ENCODE measurements around the gene USP6NL. TPM values are rescaled to one million over a fixed set of nuclear protein-coding genes. Genes with fewer than 3 reads are reported as not detected.
"Not testable (repeated sequence)": the region's sequence is repeated elsewhere in the genome, so short reads cannot be mapped to it uniquely, and the experiment has no call there.

The USP6NL gene
- total RNA-seq = 37.8 TPM

DNA sequence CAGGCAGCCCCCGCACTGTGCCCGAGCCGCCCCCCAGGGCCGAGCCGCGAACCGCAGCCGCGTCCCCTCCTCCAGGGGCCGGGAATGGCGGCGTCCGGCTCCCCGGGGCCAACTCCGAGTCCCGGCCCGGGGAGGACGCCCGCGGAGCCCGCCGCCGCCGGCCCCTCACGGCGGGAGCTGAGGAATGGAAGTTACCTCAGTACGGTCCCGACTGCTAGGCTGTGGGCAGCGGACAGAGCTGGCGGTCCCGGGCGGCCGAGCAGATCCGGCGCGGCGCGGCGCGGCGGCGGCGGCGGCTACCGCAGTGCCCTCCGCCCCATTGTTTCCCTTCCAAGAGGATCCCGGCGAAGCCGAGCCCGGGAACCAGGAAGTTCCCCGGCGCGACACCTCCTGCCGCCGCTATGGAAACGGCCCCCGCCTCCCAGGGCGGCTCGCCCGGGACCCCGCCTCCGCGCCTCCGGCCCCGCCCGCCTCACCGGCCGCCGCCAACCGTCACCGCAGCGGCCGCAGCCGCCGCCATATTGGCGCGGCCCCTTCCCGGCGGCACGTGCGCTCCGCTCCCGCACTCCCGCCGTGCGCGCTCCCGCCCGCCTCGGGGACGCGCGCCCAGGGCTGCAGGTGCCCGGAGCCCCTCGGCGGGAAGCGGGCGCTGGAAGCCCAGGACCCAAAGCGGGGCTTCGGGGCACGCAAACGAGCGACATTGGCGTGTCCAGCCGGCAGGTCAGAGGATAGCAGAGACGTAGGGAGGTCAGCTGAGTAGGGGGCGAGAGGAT, at the start of gene USP6NL:
Gene USP6NL (minus strand): TSS at position 403 of the 773 bp plus-strand sequence. CDS start 14,016 bp downstream, outside the sequence.
- ATAC-seq = peak; percentile 96
- intact Hi-C loops (cut with DNase I) = loop anchor here (10.0 kb wide), 1 partner anchor 77 kb away; no protein-coding TSS in a partner anchor
- peak; percentile 95 for DNase-seq (ENCODE audit: low spot score)

DNA sequence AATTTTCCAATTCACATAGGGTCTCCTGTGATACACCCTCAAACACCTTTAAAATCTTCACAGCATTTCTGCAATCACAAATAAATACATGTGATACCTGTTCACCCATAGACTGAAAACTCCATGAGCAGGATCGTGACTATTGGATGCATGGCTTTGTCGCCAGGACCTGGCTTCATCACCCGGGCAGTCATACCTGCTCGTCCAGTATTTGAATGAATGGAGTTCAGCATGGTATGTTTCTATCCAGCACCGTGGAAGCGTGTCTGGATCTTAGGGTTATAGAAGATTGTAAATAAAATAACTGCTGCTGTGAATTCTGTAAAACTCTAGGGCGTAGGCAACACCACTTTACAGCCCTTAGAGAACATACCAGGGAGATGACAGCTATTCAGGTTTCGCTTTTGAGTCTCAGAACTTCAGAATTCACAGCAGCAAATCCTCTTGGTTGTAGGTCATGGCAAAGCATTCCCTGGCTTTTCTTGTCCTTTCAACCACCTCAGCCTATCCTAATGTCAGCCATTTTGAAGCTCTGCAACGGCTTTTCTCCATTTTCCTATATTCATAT, 47.4 kb upstream of the USP6NL start:
- intact Hi-C loops (cut with DNase I) = no loop called here
- ATAC-seq = no peak
- no peak for DNase-seq (ENCODE audit: low spot score)

DNA sequence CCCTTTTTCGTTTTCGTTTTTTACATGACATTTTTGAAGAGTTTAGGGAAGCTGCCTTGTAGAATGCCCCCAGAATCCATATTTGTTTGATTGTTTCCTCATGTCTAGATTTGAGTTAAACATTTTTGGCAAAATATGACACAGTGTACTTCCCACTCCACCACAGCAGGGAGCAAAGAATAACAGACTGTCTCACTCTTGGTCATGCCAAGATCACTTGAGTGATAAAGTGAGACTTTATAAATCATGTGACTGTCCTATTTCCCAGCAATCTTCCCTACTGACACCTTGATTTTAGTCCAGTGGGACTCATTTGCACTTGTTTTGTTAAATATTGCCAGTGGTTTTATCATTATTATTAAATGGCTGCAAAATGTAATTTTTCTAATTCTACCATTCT, 44.4 kb upstream of the USP6NL start:
- DNase-seq (ENCODE audit: low spot score) = no peak
- ATAC-seq = peak; percentile 34
- intact Hi-C loops (cut with DNase I) = no loop called here

DNA sequence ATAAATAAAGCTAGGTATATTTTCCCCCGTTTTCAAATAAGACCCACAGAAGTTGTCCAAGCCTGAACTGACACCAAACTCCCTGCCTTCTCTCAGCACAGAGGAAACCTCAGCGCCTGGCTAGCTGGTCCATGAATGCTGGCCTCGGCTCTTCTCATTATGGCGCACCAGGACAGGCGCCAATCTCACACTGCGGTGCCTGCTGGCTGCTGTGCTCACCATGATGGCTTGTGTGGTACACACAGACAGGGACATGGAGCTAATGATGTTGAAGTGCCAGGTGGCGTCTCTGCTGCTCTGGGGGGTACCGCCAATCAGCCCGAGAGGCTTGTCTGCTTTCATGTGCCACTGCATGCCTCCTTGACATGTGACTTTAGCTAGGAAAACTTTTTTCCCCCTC, 43.2 kb upstream of the USP6NL start:
- DNase-seq (ENCODE audit: low spot score) = no peak
- intact Hi-C loops (cut with DNase I) = no loop called here
- no peak for ATAC-seq

DNA sequence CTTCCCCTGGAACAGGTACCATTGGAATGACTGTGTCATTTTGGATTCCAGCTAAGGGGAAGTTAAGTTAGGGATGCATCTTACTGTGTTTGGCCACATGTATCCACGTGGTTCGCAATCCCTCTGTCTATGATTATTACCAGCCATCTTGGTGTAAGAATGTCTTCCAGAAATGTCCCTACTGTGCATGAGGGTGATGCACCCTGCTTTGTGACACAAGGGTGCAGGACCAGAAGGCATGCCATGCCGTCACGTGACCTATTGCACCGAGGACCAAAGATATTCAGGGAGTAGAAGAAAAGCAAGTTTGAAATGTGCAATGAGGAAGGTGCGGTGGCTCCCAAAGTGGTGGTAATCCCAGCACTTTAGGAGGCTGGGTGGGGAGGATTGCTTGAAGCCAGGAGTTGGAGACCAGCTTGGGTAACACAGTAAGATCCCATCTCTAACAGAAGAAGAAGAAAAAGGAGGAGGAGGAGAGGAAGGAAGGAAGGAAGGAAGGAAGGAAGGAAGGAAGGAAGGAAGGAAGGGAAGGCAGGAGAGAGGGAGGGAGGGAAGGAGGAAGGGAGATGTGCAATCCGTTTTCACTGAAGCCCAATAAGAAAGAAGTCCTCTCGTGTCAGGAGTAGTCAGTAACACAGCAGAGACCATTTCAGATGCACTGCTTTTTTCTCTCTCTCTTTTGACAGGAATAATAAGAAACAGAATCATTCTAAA, 42.5 kb upstream of the USP6NL start:
- ATAC-seq (no peak), DNase-seq (ENCODE audit: low spot score) (no peak)
- intact Hi-C loops (cut with DNase I) = no loop called here

DNA sequence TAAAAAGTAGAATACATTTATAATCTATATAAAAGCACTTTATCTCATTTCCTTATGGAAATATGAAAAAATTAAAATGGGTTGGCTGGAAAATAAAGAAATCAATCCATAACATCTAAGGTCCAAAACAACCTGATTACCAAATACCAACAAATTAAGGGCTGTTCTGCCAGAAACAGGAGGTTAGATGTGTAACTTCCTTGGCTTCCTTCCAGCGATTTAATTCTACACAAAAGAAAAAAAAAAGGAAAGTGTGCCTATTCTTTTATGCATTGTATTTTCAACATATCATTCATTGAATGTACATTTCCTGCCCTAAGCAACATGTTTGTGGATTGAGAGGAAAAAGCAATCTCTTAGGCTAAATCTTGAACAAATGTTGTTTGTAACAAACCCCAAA, 36.2 kb upstream of the USP6NL start:
- intact Hi-C loops (cut with DNase I) = no loop called here
- ATAC-seq = no peak
- no peak for DNase-seq (ENCODE audit: low spot score)

DNA sequence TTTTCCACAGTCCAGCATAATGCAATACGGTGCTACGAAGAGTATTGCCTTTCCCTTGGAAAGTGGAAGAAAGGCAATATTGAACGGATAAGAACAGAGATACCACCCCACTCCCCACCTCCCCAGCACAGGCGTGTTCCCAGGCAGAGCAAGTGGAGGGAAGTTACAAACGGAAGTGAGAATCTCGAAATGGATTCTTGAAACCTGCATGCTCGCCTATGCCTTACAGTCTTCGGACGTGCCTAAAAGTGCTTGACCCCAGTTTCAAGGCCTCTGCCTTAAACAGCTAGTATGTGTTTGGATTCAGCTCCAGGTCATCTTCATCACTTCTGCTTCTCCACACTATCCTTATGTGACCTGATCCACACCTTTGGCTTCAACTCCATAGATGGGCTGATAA, 35.0 kb upstream of the USP6NL start:
- no peak for ATAC-seq
- intact Hi-C loops (cut with DNase I) = no loop called here
- no peak for DNase-seq (ENCODE audit: low spot score)

DNA sequence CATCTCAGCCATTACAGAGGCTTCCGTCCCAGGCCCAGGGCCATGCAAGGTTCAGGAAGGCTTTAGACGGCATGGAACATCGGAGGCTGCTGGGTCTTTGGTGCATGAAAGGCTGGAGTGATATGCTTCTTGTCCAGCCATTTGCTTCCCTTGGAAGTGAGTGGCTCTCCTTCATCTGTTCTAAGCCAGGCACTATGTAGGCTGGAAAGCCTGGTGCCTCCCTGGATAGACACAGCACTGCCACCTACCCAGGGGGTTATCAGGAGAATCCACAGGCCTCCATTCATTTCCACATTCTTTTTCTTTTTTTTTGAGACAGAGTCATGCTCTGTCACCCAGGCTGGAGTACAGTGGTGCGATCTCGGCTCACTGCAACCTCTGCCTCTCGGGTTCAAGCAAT, 31.6 kb upstream of the USP6NL start:
- intact Hi-C loops (cut with DNase I) = no loop called here
- no peak for ATAC-seq
- DNase-seq (ENCODE audit: low spot score) = no peak

DNA sequence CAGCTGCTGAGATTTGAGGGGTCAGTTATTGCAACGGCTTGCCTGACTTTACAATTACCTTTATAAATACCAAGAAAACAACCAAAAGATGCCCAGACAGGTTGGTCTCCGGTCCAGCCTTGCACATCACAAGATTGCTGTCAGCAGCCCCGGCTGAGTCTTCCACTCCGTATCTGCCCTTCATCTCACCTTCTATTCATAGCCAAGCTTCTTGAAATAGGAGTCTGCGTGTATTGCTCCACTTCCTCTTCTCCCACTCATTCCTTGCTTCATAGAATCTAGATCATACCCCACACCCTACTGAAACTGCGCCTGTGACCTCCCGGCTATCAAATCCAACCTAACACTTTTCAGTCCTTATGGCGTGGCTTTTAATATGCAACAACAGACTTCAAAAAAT, 31.1 kb upstream of the USP6NL start:
- intact Hi-C loops (cut with DNase I) = no loop called here
- DNase-seq (ENCODE audit: low spot score) (no peak), ATAC-seq (no peak)

DNA sequence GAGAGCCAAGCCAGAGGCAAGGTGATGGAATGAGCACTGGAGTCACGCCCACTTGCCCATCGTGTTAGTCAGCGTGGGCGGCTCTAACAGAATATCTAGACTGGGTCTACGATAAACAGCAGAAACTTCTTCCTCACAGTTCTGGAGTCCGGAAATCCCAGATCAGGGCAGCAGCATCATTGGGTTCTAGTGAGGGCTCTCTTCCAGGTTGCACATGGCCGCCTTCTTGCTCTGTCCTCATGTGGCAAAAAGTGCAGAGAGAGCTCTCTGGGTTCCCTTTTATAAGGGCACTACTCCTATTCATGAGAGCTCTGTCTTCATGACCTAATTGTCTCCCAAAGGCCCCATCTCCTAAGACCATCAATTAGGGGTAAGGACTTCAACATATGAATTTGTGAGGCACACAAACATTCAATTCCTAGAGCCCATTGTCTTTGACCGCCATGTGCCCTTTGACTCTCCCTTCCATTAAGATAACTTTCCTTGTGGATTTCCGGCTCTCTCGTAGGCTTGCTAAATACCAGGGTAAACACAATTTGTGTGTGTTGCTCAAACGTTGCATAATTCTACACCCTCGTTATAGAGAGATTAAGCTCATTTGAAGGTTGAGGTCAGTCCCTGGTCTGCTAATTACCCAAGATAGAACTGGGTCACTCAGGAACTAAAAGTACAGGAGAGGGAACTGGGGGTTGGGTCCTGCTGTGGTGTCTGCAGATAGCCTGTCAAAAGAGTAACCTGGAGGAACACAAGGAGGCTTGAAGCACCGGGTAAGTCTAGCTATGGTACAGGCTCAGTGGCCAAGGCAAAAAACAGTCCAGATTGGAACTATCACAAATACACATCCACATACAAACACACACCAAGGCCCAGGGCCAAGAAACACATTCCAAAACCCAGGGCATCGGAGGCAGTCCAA, 28.7 kb upstream of the USP6NL start:
- intact Hi-C loops (cut with DNase I) = no loop called here
- no peak for ATAC-seq
- DNase-seq (ENCODE audit: low spot score) = no peak

DNA sequence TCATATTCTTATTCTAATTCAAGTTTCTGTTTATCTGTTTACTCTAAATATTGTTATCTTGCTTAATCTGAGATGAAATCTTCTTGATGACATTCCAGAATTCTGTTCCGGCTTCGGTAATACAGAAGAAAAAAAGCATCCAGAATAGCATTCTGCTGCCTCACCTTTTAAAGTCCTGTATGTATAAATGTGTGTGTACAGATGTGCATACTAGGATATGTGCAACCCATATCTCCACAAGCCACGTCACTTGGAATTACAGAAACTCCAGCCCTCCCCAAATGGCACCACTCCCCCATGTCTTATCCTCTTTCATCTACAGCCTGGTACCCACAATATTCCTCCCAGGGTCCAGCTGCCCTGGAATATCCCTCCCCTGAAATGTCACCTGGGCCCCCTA, 27.9 kb upstream of the USP6NL start:
- DNase-seq (ENCODE audit: low spot score) = no peak
- intact Hi-C loops (cut with DNase I) = no loop called here
- ATAC-seq = no peak

DNA sequence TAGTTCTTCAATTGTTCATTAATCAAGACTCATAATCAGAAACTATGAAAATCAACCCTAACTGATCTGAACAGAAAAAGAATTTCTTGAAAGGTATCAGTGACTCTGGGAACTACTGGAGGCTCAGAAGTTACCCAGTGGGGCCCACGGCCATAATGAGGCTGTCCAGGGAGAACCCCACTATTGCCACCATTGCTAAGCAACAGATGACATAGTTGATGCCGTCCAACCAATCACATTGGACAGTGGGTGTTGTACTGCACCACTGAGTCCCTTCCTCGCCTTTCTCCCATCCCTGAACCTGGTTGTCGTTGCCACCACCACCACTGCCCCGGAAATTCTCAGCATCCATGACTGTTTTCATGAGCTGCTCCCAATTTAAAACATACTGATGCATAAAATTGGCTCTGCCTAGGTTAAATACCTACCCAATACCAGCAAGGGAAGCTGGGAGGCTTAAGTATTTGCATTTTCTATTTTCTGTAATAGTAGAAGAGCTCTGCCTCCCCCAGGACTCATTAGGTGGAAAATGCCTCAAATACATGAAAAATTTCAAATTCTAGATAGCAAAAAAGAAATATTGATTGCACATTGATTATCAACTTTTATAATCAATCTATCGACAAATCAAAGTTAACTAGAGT, 26.7 kb upstream of the USP6NL start:
- intact Hi-C loops (cut with DNase I) = no loop called here
- no peak for DNase-seq (ENCODE audit: low spot score)
- no peak for ATAC-seq

DNA sequence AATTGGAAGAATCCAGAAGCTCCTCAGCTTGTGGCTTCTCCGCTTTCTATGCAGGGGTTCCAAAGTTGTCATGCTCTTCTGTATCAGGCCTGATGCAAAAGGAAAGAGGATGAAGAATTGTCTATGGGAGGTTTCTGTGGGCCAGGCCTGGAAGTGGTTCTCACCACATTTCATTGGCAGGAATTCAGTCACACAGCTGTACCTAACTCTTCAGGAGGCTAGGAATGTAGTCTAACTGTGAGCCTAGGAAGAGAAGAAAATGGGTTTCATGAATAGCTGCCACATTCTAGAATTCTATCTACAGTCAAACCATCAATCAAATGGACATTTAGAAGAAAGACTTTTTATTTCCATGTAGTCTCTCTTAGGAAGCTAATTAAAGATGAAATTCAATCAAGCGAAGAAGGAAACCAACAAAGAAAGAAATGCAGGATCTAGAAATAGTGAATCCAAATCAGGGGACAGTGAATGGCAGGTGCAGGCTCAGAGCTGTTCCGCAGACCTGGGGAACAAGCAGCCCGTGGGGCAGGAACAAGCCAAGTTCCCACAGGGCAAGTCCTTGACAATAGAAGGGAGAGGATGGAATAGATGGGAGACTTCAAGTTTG, 25.4 kb upstream of the USP6NL start:
- ATAC-seq = no peak
- intact Hi-C loops (cut with DNase I) = no loop called here
- no peak for DNase-seq (ENCODE audit: low spot score)

DNA sequence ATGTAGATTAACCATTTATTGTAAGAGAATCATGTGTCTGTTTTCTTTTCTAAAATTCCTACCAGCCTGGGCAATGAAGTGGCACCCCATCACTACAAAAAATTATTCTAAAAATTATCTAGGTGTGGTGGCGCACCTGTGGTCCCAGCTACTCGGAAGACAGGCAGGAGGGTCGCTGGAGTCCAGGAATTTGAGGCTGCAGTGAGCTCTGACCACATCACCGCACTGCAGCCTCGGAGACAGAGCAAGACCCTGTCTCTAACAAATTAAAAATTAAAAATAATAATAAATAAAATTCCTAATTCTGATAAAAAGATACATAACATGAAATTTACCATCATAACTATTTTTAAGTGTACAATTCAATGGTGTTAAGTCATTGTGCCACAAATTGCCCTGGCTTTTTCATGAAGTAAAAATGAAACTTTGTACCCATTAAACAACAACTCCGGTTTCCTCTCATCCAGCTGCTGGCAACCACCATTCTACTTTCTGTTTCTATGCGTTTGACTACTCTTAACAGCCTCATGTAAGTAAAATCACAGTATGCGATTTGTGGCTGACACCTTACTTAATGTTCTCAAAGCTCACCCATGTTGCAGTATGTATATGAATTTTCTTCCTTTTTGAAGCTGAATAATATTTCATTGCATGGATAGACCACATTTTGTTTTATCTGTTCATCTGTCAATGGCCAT, 20.6 kb upstream of the USP6NL start:
- ATAC-seq = no peak
- intact Hi-C loops (cut with DNase I) = no loop called here
- DNase-seq (ENCODE audit: low spot score) = no peak

DNA sequence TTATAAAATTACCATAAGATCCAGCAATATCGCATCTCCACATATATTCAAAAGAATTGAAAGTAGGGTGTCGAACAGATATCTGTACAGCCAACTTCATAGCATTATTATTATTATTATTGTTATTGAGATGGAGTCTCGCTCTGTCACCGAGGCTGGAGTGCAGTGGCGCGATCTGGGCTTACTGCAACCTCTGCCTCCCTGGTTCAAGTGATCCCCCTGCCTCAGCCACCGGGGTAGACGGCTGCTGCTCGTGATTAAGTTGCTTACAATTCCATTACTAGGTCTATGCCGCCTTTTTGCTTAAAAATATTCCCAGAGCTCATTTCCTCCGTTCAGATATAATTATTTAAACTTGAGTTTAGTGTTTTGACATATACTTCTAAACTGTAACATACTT, 19.8 kb upstream of the USP6NL start:
- intact Hi-C loops (cut with DNase I) = no loop called here
- ATAC-seq (no peak), DNase-seq (ENCODE audit: low spot score) (no peak)

DNA sequence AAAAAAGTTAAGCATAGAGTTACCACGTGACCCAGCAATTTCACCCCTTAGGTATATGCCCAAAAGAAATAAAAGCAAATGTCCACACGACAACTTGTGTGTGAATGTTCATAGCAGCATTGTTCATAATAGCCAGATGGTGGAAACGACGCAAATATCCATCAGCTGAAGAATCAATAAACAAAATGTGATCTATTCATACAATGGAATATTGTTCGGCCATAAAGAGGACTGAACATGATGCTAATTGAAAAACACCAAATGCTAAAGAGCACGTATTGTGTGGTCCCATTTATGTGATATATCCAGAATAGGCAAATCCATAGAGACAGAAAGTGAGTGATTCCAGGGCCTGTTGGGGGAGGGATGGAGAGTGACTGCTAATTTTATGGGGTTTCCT, 18.3 kb upstream of the USP6NL start:
- DNase-seq (ENCODE audit: low spot score) = no peak
- ATAC-seq = no peak
- intact Hi-C loops (cut with DNase I) = no loop called here

DNA sequence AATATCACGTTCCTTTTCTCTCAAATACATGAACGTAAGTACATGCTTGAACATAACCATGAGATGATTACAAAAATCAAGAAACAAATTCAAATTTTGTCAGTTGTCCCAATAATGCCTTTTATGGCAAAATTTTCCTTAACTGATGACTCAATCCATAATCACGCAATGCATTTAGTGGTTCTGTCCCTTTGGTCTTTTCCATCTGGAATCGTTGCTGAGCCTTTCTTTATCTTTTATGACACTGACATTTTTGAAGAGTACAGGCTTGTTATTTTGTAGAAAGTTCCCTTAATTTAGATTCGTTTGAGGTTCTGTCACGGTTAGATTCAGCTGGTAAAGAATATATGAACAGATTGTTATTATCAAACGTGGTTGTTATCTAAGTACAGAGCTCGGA, 16.5 kb upstream of the USP6NL start:
- intact Hi-C loops (cut with DNase I); DNase-seq (ENCODE audit: low spot score); ATAC-seq: not testable (repeated sequence)

DNA sequence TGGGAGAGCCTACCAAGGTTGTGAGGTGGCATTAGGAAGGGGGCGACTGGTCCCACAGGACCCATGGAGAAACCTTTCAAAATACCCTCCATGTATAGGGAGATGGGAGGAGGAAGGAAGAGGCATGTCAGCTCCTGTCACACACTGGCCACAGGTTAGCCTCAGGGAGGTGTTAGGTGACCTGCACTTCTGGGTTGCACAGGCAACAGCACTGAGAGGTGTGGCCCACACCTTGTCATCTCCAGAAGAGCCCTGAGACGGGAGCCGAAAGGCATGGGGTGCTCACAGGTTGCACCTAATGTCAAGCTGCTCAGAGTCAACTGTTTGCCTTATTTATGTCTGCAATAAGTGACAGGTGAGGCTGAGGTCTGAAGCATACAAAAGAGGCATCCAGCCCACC, 14.6 kb upstream of the USP6NL start:
- no peak for DNase-seq (ENCODE audit: low spot score)
- intact Hi-C loops (cut with DNase I) = no loop called here
- no peak for ATAC-seq

All from sciatic nerve (tissue), 2 donors.